ENCODE results near the gene PAFAH1B2. TPM values are rescaled to one million over a fixed set of nuclear protein-coding genes. Genes with fewer than 3 reads are reported as not detected.

The PAFAH1B2 gene
- total RNA-seq, 4 donors from 2014 or later = 33.2 to 64.0 (median 48.5) TPM

DNA sequence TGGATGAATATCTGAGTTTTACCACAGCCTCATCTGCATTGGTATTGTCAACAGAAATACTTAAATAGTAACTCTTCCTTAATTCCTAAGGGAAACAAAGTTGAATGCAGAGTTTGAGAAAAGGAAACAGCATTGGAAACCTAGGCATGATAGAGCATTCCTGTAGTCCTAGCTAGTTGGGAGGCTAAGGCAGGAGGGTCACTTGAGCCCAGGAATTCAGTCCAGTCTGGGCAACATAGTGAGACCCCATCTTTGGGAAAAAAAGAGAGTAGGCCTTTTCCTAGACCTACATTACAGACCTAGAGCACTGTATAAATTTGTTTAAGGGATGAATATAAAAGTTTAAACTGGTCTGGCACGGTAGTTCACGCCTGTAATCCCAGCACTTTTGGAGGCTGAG is 13.4 kb downstream of the PAFAH1B2 start:
- no peak for DNase-seq
- WGBS, 2 donors = 96 to 100% methylated on average over 2 of the region's 2 CpGs
- no peak for TF ChIP-seq POLR2A (IDR thresholded peaks at IDR 0.05)
- TF ChIP-seq, protein P1, sequence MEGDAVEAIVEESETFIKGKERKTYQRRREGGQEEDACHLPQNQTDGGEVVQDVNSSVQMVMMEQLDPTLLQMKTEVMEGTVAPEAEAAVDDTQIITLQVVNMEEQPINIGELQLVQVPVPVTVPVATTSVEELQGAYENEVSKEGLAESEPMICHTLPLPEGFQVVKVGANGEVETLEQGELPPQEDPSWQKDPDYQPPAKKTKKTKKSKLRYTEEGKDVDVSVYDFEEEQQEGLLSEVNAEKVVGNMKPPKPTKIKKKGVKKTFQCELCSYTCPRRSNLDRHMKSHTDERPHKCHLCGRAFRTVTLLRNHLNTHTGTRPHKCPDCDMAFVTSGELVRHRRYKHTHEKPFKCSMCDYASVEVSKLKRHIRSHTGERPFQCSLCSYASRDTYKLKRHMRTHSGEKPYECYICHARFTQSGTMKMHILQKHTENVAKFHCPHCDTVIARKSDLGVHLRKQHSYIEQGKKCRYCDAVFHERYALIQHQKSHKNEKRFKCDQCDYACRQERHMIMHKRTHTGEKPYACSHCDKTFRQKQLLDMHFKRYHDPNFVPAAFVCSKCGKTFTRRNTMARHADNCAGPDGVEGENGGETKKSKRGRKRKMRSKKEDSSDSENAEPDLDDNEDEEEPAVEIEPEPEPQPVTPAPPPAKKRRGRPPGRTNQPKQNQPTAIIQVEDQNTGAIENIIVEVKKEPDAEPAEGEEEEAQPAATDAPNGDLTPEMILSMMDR (IDR thresholded peaks at IDR 0.05) = no peak
- intact Hi-C loops (cut with DNase I) = no loop called here
- Histone ChIP-seq H3K4me1 (peaks cover 0 to 18% (median 0%) of the 10 kb centered on the region in 3 donors), H3K27ac (no peak overlapping the region), H3K9me3 (no peaks in the 10 kb centered on the region), H3K27me3 (no peaks in the 10 kb centered on the region), H3K4me3 (no peak overlapping the region), H3K36me3 (peaks cover 4 to 100% (median 12%) of the 10 kb centered on the region in 3 donors)

DNA sequence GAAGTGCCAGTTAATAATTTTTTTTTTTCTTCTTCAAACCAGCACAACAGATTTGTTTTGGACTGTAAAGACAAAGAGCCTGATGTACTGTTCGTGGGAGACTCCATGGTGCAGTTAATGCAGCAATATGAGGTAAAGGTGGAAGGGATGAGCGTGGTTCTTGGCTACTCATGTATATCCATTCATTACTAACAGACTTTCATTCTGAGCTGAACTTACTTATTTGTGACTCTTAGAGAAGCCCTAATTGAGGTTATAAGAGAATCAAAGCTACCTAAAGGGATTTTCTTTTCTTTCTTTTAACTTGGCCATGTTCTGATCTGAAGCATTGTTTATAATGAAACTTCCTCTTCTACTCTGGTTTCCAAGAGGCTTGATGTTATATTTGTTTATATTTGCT is 15.8 kb downstream of the PAFAH1B2 start:
- Histone ChIP-seq H3K36me3 (peaks cover 4 to 100% (median 26%) of the 10 kb centered on the region in 3 donors), H3K9me3 (no peaks in the 10 kb centered on the region), H3K27ac (no peak overlapping the region), H3K4me1 (peaks cover 0 to 13% (median 0%) of the 10 kb centered on the region in 3 donors), H3K4me3 (no peak overlapping the region), H3K27me3 (no peaks in the 10 kb centered on the region)
- intact Hi-C loops (cut with DNase I) = no loop called here
- DNase-seq = no peak
- 89% methylated on average over 2 of the region's 2 CpGs for WGBS, 2 donors
- TF ChIP-seq POLR2A (IDR thresholded peaks at IDR 0.05) = no peak
- TF ChIP-seq, protein P1 (IDR thresholded peaks at IDR 0.05) = no peak

DNA sequence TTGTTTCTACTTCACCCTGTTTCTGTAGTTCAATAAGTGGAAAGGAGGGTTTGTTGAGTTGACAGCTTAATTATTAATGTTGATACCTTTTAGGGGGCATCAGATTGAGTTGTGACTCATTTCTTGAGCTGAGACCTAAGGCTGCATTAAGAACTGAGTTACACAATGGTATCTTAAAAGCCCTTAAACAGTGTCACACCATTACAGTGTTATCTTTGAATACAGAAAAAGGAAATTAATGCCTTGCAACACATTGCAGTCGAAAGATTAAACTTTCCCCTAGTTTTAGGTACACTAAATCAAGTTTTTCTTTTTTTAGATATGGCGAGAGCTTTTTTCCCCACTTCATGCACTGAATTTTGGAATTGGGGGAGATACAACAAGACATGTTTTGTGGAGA is 16.7 kb downstream of the PAFAH1B2 start:
- no peaks in the 10 kb centered on the region for H3K9me3 ChIP-seq
- H3K27ac ChIP-seq = no peak overlapping the region
- intact Hi-C loops (cut with DNase I) = no loop called here
- peaks cover 0 to 8% (median 0%) of the 10 kb centered on the region in 3 donors for H3K4me1 ChIP-seq
- no peaks in the 10 kb centered on the region for H3K27me3 ChIP-seq
- H3K36me3 ChIP-seq = peaks cover 4 to 100% (median 29%) of the 10 kb centered on the region in 3 donors
- no peak for TF ChIP-seq POLR2A (IDR thresholded peaks at IDR 0.05)
- TF ChIP-seq, protein P1 (IDR thresholded peaks at IDR 0.05) = no peak
- DNase-seq = no peak
- WGBS, 2 donors = 68 to 79% methylated on average over 2 of the region's 2 CpGs
- H3K4me3 ChIP-seq = no peak overlapping the region

DNA sequence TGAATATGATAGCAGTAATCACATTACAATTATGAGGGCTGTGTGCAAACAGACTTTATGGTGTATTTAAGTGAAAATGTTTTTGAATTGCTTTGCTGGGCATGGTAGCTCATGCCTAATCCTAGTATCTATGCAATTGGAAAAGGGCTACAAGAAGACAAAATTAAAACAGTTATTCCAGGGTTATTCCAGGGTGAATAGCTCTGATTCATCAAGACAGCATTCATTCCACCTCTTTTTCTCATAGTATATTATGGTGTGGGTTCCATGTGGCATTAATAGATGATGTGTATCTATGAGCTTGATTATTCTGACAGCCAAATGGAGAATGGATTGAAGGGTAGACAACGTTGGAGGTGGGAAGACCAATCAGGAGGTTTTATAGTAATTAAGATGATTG is 22.4 kb downstream of the PAFAH1B2 start:
- WGBS, 2 donors = 86% methylated on average over 1 of the region's 1 CpG
- H3K36me3 ChIP-seq = peaks cover 4 to 98% (median 28%) of the 10 kb centered on the region in 3 donors

DNA sequence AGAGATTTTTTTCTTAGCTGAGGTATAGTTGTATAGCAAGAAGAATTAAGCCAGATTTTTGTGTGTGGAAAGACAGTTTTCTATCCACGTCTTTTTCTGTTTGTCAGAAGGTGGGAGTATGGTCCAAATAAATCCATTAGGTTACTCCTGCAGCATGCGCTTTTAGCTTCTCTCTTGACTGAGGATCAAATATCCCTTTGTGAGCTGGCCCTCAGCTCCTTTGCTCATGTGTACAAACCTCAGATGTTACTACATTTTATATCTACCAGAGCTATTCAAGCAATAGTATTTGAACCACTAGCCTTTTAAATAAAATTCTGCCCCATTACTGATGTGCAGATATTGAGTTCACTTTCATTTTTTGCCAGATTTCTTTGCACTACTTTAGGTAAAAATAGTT is 25.6 kb downstream of the PAFAH1B2 start:
- Histone ChIP-seq H3K9me3 (no peaks in the 10 kb centered on the region), H3K4me1 (no peaks in the 10 kb centered on the region), H3K4me3 (no peak overlapping the region), H3K27ac (no peak overlapping the region), H3K27me3 (no peaks in the 10 kb centered on the region), H3K36me3 (peaks cover 0 to 70% (median 8%) of the 10 kb centered on the region in 3 donors)
- TF ChIP-seq, protein P1 (IDR thresholded peaks at IDR 0.05) = no peak
- 84 to 92% methylated on average over 2 of the region's 2 CpGs for WGBS, 2 donors
- DNase-seq = no peak
- intact Hi-C loops (cut with DNase I) = no loop called here

More for the DNA sequence above, 22.4 kb downstream of the PAFAH1B2 start:
- no peak overlapping the region for H3K27ac ChIP-seq
- H3K27me3 ChIP-seq = no peaks in the 10 kb centered on the region
- TF ChIP-seq POLR2A (IDR thresholded peaks at IDR 0.05) = no peak
- TF ChIP-seq, protein P1 (IDR thresholded peaks at IDR 0.05) = no peak
- H3K9me3 ChIP-seq = no peaks in the 10 kb centered on the region
- no peaks in the 10 kb centered on the region for H3K4me1 ChIP-seq
- intact Hi-C loops (cut with DNase I) = no loop called here
- no peak overlapping the region for H3K4me3 ChIP-seq
- DNase-seq = no peak

Data from esophagus squamous epithelium (tissue), 5 donors.